Measurements from ENCODE around the gene FBLIM1. TPM values are rescaled to one million over a fixed set of nuclear protein-coding genes. Genes with fewer than 3 reads are reported as not detected.

The FBLIM1 gene
- total and polyA plus RNA-seq, 8 donors = 17.5 to 128 (median 69.0) TPM

DNA sequence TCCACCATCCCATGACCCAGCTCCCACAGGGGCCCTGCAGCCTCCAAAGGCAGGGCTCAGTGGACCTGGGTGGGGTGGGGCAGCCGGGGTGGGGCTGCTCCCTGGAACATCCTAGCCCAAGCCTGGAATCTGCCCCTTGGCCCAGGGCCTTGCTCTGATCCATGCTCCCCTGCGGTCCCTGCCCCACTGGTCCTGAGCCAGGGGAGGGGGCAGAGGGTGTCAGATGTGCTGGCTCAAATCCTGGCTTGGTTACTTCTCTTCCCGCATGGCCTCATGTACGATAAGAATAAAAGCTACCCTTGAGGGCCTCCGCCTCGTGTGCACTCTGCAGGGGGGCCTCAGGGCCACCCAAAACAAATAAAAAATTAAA is 21.7 kb upstream of the FBLIM1 start:
- Histone ChIP-seq H3K4me3 (peak overlapping the region in 1 of 4 donors; percentile 23), H3K4me1 (peaks cover 31 to 50% (median 46%) of the 10 kb centered on the region in 4 donors), H3K9me3 (no peaks in the 10 kb centered on the region), H3K27ac (peak overlapping the region; percentile 67 to 93 (median 80)), H3K27me3 (no peaks in the 10 kb centered on the region), H3K36me3 (peaks cover 33 to 41% (median 39%) of the 10 kb centered on the region in 4 donors)
- TF ChIP-seq, protein P1, sequence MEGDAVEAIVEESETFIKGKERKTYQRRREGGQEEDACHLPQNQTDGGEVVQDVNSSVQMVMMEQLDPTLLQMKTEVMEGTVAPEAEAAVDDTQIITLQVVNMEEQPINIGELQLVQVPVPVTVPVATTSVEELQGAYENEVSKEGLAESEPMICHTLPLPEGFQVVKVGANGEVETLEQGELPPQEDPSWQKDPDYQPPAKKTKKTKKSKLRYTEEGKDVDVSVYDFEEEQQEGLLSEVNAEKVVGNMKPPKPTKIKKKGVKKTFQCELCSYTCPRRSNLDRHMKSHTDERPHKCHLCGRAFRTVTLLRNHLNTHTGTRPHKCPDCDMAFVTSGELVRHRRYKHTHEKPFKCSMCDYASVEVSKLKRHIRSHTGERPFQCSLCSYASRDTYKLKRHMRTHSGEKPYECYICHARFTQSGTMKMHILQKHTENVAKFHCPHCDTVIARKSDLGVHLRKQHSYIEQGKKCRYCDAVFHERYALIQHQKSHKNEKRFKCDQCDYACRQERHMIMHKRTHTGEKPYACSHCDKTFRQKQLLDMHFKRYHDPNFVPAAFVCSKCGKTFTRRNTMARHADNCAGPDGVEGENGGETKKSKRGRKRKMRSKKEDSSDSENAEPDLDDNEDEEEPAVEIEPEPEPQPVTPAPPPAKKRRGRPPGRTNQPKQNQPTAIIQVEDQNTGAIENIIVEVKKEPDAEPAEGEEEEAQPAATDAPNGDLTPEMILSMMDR (IDR thresholded peaks at IDR 0.05) = no peak
- no peak for TF ChIP-seq POLR2AphosphoS5 (IDR thresholded peaks at IDR 0.05)
- no peak for TF ChIP-seq POLR2A (IDR thresholded peaks at IDR 0.05)
- no peak for TF ChIP-seq EP300 (IDR thresholded peaks at IDR 0.05)
- 19 to 63% (median 25%) methylated on average over 5 to 6 of the region's 6 CpGs for WGBS, 5 donors
- peak; percentile 55 to 70 for DNase-seq
- intact Hi-C loops (cut with DNase I; ENCODE audit: low total_unique reads) = no loop called here

GRCh38 chr1:15737324-15738319 is 21.0 kb upstream of the FBLIM1 start:
- Histone ChIP-seq H3K9me3 (no peaks in the 10 kb centered on the region), H3K4me1 (peaks cover 31 to 56% (median 49%) of the 10 kb centered on the region in 4 donors), H3K27me3 (no peaks in the 10 kb centered on the region), H3K4me3 (no peak overlapping the region), H3K27ac (peak overlapping the region in 4 of 5 donors; percentile 79 to 93 (median 84)), H3K36me3 (peaks cover 26 to 34% (median 31%) of the 10 kb centered on the region in 4 donors)
- TF ChIP-seq POLR2A (IDR thresholded peaks at IDR 0.05) (no peak), EP300 (IDR thresholded peaks at IDR 0.05) (no peak), POLR2AphosphoS5 (IDR thresholded peaks at IDR 0.05) (no peak)
- TF ChIP-seq, protein P1 (IDR thresholded peaks at IDR 0.05) = no peak
- no peak for DNase-seq
- intact Hi-C loops (cut with DNase I; ENCODE audit: low total_unique reads) = no loop called here
- 62 to 75% (median 73%) methylated on average over 12 to 20 of the region's 20 CpGs for WGBS, 5 donors

- Histone ChIP-seq H3K9me3 (no peaks in the 10 kb centered on the region), H3K4me3 (no peak overlapping the region), H3K27ac (peak overlapping the region in 2 of 5 donors; percentile 87 to 93), H3K27me3 (no peaks in the 10 kb centered on the region), H3K4me1 (peaks cover 31 to 57% (median 49%) of the 10 kb centered on the region in 4 donors), H3K36me3 (peaks cover 16 to 25% (median 22%) of the 10 kb centered on the region in 4 donors)
- no peak for TF ChIP-seq POLR2AphosphoS5 (IDR thresholded peaks at IDR 0.05)
- intact Hi-C loops (cut with DNase I; ENCODE audit: low total_unique reads) = no loop called here
- 71 to 86% (median 75%) methylated on average over 13 to 15 of the region's 15 CpGs for WGBS, 5 donors
- DNase-seq = peak in 1 of 2 donors; percentile 50
Observed at GRCh38 chr1:15738416-15739113, 20.0 kb upstream of the FBLIM1 start.

- WGBS, 5 donors = 80 to 92% (median 88%) methylated on average over 3 to 16 of the region's 16 CpGs
Observed at GRCh38 chr1:15739259-15739658, 19.3 kb upstream of the FBLIM1 start.

More at GRCh38 chr1:15739259-15739658, 19.3 kb upstream of the FBLIM1 start:
- peaks cover 9 to 18% (median 15%) of the 10 kb centered on the region in 4 donors for H3K36me3 ChIP-seq
- H3K27me3 ChIP-seq = no peaks in the 10 kb centered on the region
- H3K4me1 ChIP-seq = peaks cover 31 to 57% (median 48%) of the 10 kb centered on the region in 4 donors
- no peaks in the 10 kb centered on the region for H3K9me3 ChIP-seq
- TF ChIP-seq POLR2AphosphoS5 (IDR thresholded peaks at IDR 0.05) (no peak), POLR2A (IDR thresholded peaks at IDR 0.05) (no peak), EP300 (IDR thresholded peaks at IDR 0.05) (no peak)
- TF ChIP-seq, protein P1 (IDR thresholded peaks at IDR 0.05) = no peak
- peak overlapping the region in 1 of 5 donors; percentile 18 for H3K27ac ChIP-seq
- intact Hi-C loops (cut with DNase I; ENCODE audit: low total_unique reads) = no loop called here
- no peak for DNase-seq
- H3K4me3 ChIP-seq = no peak overlapping the region

Data from stomach (tissue), 9 donors.